Panc1 (cell line): ENCODE measurements around the gene ALPK1. TPM values are rescaled to one million over a fixed set of nuclear protein-coding genes. Genes with fewer than 3 reads are reported as not detected.
A peak's percentile ranks its signal among the peaks of the same experiment; 100 is the strongest.

ENCODE experiments used
- ATAC-seq: fragments of 200-7000 bp; cut with Tn5 transposase; 2 replicates; pipeline ENCODE4 v1.9.1; 2020; ENCODE audit warnings: mild to moderate bottlenecking, moderate library complexity
- BruUV-seq: library from RNA; stranded (reverse); fragments of 400-500 nt; replicated peaks from 2 replicates; lab custom pipeline; 2021; lab: Mats Ljungman, UMichigan
- CTCF ChIA-PET: fragments of 300-600 bp; sonication (Branson Sonifier 250); formaldehyde crosslinking; loops from one replicate; lab custom pipeline; 2022; ENCODE audit warnings: antibody characterized with exemption; lab: Charles Lee
- POLR2A ChIA-PET: fragments of 300-600 bp; sonication (Branson Sonifier 250); formaldehyde crosslinking; loops from one replicate; lab custom pipeline; 2022; ENCODE audit warnings: antibody characterized with exemption; lab: Charles Lee
- DNase-seq: peaks from one replicate; pipeline ENCODE4 v3.0.0-alpha.2; 2010; ENCODE audit warnings: low read depth, low spot score
- H3K27ac ChIP-seq: 2 replicates; pipeline ENCODE4 v1.5.1; 2011; ENCODE audit warnings: mild to moderate bottlenecking, low read length, inconsistent platforms
- H3K27me3 ChIP-seq: fragments of 200-500 bp; sonication (Bioruptor generic); 2 replicates; pipeline ENCODE4 v1.6.0; 2014; ENCODE audit warnings: low read length, inconsistent platforms; ENCODE audit not compliant: control insufficient read depth, insufficient read depth
- H3K36me3 ChIP-seq: fragments of 200-500 bp; sonication (Bioruptor generic); 2 replicates; pipeline ENCODE4 v1.5.1; 2014; ENCODE audit warnings: inconsistent platforms, mild to moderate bottlenecking, low read length, moderate library complexity; ENCODE audit not compliant: control insufficient read depth, insufficient read depth
- H3K4me1 ChIP-seq: 2 replicates; pipeline ENCODE4 v1.5.1; 2011; ENCODE audit warnings: inconsistent platforms, mild to moderate bottlenecking, low read length, moderate library complexity; ENCODE audit not compliant: control insufficient read depth, insufficient read depth
- H3K4me3 ChIP-seq, 2 experiments: 2 replicates each; pipeline ENCODE4 v1.5.1; 2011 to 2012; ENCODE audit warnings: low read depth in 2 of 2, low read length in 2 of 2, mild to moderate bottlenecking in 2 of 2, inconsistent platforms in 1 of 2, moderate library complexity in 1 of 2
- H3K9me3 ChIP-seq: fragments of 200-500 bp; sonication (Bioruptor generic); 2 replicates; pipeline ENCODE4 v1.5.1; 2014; ENCODE audit warnings: low read depth, mild to moderate bottlenecking, inconsistent platforms, low read length, moderate library complexity; ENCODE audit not compliant: control insufficient read depth, insufficient read depth
- CTCF ChIP-seq: fragments of 450-650 bp; IDR thresholded peaks from 2 replicates; pipeline ENCODE4 v1.5.1; 2017; ENCODE audit warnings: mild to moderate bottlenecking
- POLR2AphosphoS5 ChIP-seq: IDR thresholded peaks from 2 replicates; pipeline ENCODE4 v1.6.1; 2012; ENCODE audit warnings: mild to moderate bottlenecking, low read depth, low read length, moderate library complexity
- REST ChIP-seq, 2 experiments: IDR thresholded peaks; 2 replicates each; pipeline ENCODE4 v1.6.1; 2011 to 2012; ENCODE audit warnings: low read depth in 2 of 2, control low read depth in 1 of 2, low read length in 1 of 2, mild to moderate bottlenecking in 1 of 2, moderate library complexity in 1 of 2; ENCODE audit not compliant: insufficient read depth in 1 of 2
- SIN3A ChIP-seq: IDR thresholded peaks from 2 replicates; pipeline ENCODE4 v1.6.1; 2012; ENCODE audit warnings: low read depth, mild to moderate bottlenecking, low read length, moderate library complexity, borderline replicate concordance; ENCODE audit not compliant: insufficient read depth
- TCF7L2 ChIP-seq: IDR thresholded peaks from 2 replicates; pipeline ENCODE4 v1.6.1; 2011; ENCODE audit warnings: mild to moderate bottlenecking, low read depth, low read length, inconsistent platforms
- in situ Hi-C: cut with HindIII; loops from 2 replicates; pipeline ENCODE4 v1.10.0; 2016; ENCODE audit warnings: low sequenced_read_pairs, low pct_unique_long_range_greater_than_20kb
- intact Hi-C: fragments of 100-400 bp; cut with micrococcal nuclease; formaldehyde crosslinking; loops from one replicate; pipeline ENCODE4 v1.10.0; 2022; ENCODE audit not compliant: unreplicated experiment
- total RNA-seq: library from RNA; stranded (reverse); gene quantifications from one replicate; pipeline ENCODE4 v1.2.1, GENCODE V29; 2021; ENCODE audit not compliant: unreplicated experiment

The ALPK1 gene
- total RNA-seq, 1 experiment from 2014 or later, result 1.4 TPM

- no peaks in the 10 kb centered on the region for H3K36me3 ChIP-seq
- H3K4me1 ChIP-seq, result no peaks in the 10 kb centered on the region
- no peak overlapping the region for H3K27ac ChIP-seq
- ATAC-seq (no peak), DNase-seq (no peak)
- intact Hi-C loops (no loop called here), in situ Hi-C loops (no loop called here)
- no peaks in the 10 kb centered on the region for H3K27me3 ChIP-seq
- ChIA-PET POLR2A (no interaction called here), CTCF (no interaction called here)
- TF ChIP-seq TCF7L2 (no peak), SIN3A (no peak), REST (IDR thresholded peaks at IDR 0.05; ENCODE audit: insufficient read depth in 1 of 2, low read depth in 2 of 2, low read length in 1 of 2) (no peak), CTCF (no peak), POLR2AphosphoS5 (no peak)
- H3K9me3 ChIP-seq, result no peaks in the 10 kb centered on the region
- no TSS peak for BruUV-seq
- H3K4me3 ChIP-seq, result no peak overlapping the region
Observed at GRCh38 chr4:112318239-112319142, 21.3 kb downstream of the ALPK1 start.

- no peaks in the 10 kb centered on the region for H3K9me3 ChIP-seq
- H3K4me3 ChIP-seq, result no peak overlapping the region
- BruUV-seq, result no TSS peak
- no peak overlapping the region for H3K27ac ChIP-seq
- TF ChIP-seq CTCF (peak; percentile 84), TCF7L2 (no peak), SIN3A (no peak)
- DNase-seq (peak; percentile 38), ATAC-seq (no peak)
- intact Hi-C loops, result loop anchor here (10.0 kb wide), 1 partner anchor 613 kb away; no protein-coding TSS in a partner anchor
- ChIA-PET CTCF (no interaction called here), POLR2A (no interaction called here)
- no peaks in the 10 kb centered on the region for H3K36me3 ChIP-seq
- no peaks in the 10 kb centered on the region for H3K27me3 ChIP-seq
- in situ Hi-C loops, result no loop called here
- H3K4me1 ChIP-seq, result no peaks in the 10 kb centered on the region
Observed at GRCh38 chr4:112321776-112322684, 24.9 kb downstream of the ALPK1 start.
